GM20431 (cell line): ENCODE measurements around the gene CYTH4.
"Not testable (repeated sequence)": the region's sequence is repeated elsewhere in the genome, so short reads cannot be mapped to it uniquely, and the experiment has no call there.

Experiments
- in situ Hi-C: fragments of 300-500 bp; cut with MseI, MboI; formaldehyde crosslinking; loops from one replicate; pipeline ENCODE4 v1.15.0; 2020; ENCODE audit warnings: low sequenced_read_pairs; ENCODE audit not compliant: unreplicated experiment

CYTH4 gene, protein sequence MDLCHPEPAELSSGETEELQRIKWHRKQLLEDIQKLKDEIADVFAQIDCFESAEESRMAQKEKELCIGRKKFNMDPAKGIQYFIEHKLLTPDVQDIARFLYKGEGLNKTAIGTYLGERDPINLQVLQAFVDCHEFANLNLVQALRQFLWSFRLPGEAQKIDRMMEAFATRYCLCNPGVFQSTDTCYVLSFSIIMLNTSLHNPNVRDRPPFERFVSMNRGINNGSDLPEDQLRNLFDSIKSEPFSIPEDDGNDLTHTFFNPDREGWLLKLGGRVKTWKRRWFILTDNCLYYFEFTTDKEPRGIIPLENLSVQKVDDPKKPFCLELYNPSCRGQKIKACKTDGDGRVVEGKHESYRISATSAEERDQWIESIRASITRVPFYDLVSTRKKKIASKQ

DNA sequence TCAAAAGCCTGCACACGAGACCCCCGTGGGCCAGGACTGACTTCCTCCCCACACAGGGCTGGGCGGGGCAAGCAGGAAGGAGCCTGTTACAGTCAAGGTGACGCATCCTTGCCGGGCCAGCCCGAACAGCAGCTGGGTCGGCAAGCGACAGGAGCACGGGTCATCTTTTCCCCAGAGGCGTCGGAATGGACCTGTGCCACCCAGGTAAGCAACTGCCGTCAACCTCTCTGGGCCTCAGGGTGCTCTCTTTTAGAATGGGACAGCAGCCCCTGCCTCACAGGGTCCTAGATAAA, at the start of gene CYTH4:
Gene CYTH4, plus strand, starts transcription at position 124 of the 293 bp plus-strand sequence. Its CDS starts 62 bp downstream, at position 186.
- in situ Hi-C loops, result no loop called here

- in situ Hi-C loops, result not testable (repeated sequence)
Measured at GRCh38 chr22:37233371-37233750, 48.9 kb upstream of the CYTH4 start.

- in situ Hi-C loops, result no loop called here
Measured at GRCh38 chr22:37233751-37234631, 48.3 kb upstream of the CYTH4 start.

DNA sequence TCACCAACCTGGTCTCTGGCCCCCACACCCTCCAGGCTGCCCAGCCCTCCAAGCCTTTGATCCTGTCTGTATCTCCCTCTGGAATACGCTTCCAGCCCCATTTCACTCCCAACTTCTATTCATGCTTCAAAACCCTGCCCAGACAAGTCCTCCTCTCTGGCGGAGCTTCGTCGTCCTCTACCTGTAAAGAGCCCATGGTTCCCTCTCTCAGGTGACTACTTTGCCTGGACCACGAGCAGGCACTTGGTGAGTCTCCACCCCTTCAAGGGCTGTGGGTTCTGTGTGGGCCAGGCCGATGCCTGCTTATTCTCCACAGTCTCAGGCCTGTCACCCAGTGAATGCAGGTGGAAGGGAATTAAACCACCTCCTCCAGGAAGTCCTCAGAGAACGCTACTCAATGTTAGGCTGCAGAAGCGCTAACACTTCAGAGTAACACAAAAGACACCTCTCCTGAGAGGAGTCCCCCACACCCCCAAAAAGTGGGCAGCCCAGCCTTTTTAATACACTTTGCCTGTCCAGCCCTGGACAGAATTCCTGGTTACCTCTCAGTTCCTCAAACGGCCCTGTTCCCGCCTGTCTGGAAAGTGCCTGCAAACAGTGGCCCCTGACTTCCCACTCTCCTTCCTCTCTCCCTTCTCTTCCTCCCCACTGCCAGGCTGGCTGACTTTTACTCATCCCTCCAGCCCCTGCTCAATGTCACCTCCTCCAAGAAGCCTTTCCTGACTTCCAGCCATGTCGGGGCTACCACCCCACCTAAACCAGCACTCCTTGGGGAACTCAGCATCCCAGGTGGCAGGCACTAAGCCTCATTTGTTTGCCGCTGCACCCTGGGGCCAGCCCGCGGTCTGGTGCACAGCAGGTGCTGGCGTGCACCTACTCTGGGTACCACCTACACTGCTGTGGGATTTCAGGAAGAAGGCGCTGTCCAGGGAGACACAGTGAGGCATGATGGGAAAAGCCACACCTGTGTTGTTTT, 47.3 kb upstream of the CYTH4 start:
- in situ Hi-C loops, result no loop called here

- in situ Hi-C loops, result no loop called here
Measured at GRCh38 chr22:37235897-37236607, 46.3 kb upstream of the CYTH4 start.

GRCh38 chr22:37237371-37238268, 44.7 kb upstream of the CYTH4 start:
- in situ Hi-C loops, result no loop called here

DNA sequence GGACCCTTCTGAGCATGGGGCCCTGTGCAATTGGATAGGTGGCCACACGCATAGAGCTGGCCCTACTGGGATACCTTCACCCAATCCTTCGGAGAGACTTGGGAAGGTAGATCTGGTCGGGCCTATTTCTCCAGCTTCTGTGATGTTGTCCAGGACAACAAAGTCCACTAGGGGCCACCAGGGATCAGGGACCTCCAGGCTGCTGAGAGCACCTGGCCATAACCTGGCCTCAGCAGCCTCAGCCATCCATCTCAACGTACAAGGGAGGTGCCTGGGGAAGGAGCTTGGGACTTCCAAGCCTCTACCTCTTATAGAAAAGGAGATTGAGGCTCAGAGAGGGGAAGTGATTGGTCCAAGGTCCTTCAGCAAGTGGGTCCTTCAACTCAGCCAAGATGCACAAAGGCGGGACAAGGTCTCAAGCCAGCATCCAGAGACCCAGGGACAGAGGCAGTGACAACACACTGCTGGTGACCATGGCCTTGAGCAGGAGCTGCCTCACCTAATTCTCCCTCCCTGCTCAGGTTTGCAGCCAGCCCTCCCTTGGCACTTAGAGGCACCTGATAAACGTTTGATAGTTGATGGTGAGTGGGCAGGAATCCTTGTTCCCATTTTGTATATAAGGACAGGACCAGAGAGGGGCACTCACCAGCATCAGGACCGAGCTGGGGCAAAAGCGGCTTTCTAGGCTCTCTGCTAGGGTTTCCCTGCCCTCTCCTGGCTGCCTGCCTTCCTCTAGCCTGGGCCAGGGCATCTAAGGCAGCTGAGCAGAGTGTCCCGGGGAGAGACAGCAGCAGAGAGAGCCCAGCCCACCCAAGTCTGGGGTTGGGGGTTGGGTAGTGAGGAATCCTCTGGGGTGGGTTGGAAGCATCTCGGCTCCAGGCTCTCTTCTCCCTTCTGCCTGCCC, 42.7 kb upstream of the CYTH4 start:
- in situ Hi-C loops, result no loop called here

GRCh38 chr22:37240240-37240940, 41.9 kb upstream of the CYTH4 start:
- in situ Hi-C loops, result no loop called here

DNA sequence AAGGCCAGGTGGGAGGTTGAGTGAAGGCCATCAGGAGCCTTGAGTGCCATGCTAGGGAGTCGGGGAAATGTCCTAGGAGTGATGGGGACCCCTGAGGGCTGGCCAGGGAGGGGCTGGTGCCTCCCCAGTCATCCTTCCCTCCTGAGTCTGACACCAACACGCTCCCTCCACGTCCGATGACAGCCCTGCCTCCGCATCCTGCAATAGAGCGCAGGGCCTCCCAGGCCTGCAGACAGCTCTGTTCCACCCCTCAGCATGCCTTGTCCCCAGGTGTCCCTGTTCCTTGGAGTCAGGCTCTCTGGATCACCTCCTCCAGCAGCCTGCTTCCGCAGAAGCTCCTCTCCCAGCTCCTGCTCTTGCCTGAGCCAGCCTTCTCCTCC, 41.4 kb upstream of the CYTH4 start:
- in situ Hi-C loops, result no loop called here

DNA sequence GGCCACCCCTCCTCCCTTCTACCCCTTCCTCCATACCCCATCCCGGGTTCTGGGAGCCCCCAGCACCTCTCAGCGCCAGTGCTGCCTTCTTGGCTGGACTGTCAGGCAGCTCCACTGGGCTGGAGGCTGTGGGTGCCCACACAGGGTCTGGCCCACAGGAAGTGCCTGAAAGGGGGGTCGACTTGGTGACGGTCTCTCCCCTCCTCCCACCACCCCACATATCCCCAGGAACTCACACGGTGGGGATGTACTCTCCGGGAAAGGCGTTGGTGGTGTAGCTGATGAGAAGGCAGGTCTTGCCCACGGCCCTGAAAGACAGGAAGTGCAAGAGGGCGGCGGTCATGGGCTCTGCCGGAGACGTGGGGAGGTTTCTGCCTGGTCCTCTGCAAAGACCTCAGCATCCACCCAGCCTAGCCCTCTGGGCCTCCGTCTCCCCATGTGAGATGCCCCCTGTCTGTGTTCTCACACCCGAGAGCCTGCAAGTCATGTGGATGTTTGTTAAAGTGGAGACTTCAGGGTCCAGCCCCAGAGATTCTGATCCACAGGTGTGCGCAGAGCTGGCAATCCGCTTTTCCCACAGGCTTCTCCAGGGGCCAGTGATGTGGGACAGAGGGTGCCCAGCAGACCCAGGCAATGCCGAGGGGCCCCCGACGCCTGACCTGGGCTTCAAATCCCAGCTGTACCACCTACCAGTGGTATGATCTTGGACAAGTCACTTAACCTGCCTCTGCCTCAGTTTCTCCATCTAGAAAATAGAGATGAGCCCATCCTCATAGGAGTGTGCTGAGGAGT, 40.8 kb upstream of the CYTH4 start:
- in situ Hi-C loops, result no loop called here

GRCh38 chr22:37242395-37242918, 39.9 kb upstream of the CYTH4 start:
- in situ Hi-C loops, result no loop called here

DNA sequence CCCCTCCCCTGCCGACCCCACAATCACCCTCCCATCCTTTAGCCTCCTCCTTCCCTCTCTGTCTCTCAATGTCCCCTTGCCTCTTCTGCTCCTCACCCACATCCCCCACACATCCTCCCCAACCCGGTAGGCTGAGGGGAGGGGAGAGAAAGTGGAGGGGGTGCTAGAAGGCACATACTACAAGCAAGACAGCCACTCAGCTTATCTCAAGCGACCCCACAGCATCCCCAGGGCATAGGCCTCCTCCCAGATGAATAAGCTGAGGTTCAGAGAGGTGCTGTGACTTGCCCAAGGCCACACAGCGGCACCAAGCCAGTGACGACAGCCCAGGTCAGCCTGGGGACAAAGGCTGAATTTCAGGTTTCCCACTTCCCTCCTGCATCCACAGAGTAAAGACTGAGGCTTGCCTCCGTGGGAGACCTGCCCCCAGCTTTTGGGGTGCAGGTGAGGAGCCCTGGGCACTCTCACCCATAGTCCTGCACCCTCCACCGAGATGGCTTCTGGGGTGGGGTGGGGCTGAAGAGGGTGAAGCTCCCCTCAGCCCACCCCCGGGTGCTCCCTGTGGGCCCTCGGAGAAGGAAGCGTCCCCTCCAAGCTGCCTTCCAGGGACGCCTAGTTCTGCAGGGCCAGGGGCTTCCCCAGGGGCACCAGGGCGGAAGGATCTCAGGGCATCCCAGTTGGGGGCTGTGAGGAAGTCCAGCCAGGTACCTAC, 38.8 kb upstream of the CYTH4 start:
- in situ Hi-C loops, result no loop called here

DNA sequence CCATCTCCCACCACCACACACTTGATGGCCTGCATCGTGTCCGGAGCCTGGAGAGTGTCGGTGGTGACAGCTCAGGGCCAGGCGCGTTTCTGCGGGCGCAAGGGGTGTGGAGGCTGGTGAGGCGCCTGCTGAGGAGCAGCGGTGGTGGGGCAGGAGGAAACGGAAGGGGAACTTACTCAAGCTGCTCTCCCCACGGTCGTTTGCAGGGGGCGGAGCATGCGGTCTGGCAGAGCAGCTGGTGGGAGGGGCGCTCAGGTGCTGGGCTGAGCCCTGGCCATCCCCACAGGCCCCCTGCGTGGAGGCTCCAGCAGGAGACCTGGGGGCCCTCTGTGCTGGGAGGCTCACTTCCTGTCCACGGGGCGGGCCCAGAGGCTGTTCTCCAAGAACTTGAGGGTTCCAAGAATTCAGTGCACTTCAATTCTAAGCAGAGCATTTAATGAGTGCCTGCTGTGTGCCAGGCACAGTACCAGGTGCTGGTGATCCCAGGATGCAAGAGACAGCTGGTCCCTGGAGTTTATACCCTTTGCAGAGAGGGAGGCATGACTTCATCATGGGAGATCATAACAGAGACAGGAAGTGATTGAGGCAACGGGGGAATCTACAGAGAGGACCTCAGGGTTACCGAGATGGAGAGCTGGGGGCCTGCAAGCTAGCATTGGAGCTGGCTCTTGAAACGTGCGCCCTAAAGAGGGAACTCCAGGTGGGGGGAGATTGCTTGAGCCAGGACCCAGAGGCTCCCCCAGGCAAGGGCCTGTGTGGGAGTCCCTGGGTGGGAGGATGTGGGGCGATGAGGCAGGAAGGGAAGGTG, 38.0 kb upstream of the CYTH4 start, which contains the start of gene RAC2:
Gene RAC2, minus strand, starts transcription at position 156 of the 808 bp plus-strand sequence. Its CDS starts 121 bp downstream, at position 35.
- in situ Hi-C loops, result no loop called here

DNA sequence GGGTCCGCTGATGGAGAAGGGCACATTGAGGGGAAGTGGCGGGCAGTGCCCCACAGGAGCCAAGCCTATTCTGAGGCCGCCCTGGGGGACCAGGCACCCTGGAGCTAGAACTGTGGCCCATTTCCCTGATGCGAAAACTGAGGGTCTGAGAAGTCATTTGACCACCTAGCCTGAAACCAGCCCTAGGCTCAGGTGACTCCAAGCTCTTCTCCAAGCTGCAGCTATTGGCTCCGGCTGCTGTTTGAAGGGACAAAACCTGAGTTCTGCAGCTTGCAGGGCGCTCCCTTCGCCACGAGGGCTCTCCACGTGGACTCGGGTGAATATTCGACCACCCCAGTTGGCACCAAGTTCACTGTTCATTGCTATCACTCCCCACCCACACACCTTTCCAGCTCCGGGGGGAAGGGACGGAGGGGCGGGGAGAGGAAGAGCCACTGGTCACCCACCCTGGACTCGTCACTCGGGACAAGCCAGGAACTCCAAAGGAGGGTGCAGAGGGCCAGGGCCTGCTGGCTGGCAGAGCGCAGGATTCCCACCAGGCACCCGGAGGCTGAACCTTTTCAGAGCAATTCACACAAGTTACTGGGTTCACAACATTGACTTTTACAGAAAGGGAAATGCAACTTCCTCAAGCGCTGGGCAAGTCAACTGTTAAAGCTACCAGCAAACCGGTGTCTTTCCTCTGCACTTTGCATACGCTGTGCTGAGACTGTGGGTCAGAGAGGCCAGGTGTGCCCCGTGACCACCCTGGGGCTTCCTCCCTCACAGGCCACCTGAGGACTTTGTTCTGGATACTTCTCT, 37.2 kb upstream of the CYTH4 start:
- in situ Hi-C loops, result no loop called here
